H1 (cell line): ENCODE measurements around the gene PDGFB. TPM values are rescaled to one million over a fixed set of nuclear protein-coding genes. Genes with fewer than 3 reads are reported as not detected.

ENCODE experiments used
- CBX5 ChIP-seq: fragments of 300-800, 300-1000 bp; sonication (generic); IDR thresholded peaks from 2 replicates; pipeline ENCODE4 v1.7.1; 2016; ENCODE audit warnings: antibody characterized with exemption, low read length, low read depth
- CTBP2 ChIP-seq: IDR thresholded peaks from 2 replicates; pipeline ENCODE4 v1.7.0; 2011; ENCODE audit warnings: borderline replicate concordance, mild to moderate bottlenecking, moderate library complexity, mixed read lengths, low read length; ENCODE audit not compliant: insufficient read depth, insufficient read length
- GTF2F1 ChIP-seq: IDR thresholded peaks from 2 replicates; pipeline ENCODE4 v1.6.1; 2012; ENCODE audit warnings: low read depth, low read length, improper control_type of control experiment, borderline replicate concordance
- JUND ChIP-seq: IDR thresholded peaks from 2 replicates; pipeline ENCODE4 v1.6.1; 2011; ENCODE audit warnings: mild to moderate bottlenecking, improper control_type of control experiment, low read length
- KDM1A ChIP-seq: fragments of 200-600, 300-600 bp; sonication (generic); IDR thresholded peaks from 2 replicates; pipeline ENCODE4 v1.7.1; 2016; ENCODE audit warnings: mild to moderate bottlenecking, low read length, borderline replicate concordance
- PHF8 ChIP-seq: fragments of 200-600 bp; sonication (generic); conservative IDR thresholded peaks from 2 replicates; pipeline ENCODE4 v1.7.1; 2012; ENCODE audit warnings: low read depth, mild to moderate bottlenecking, inconsistent platforms, low read length, moderate library complexity
- POLR2A ChIP-seq, 2 experiments: IDR thresholded peaks; 1 replicate in 1 of 2; 2 replicates in 1 of 2; pipeline ENCODE4 v1.6.1; 2011; ENCODE audit warnings: low read depth in 2 of 2, low read length in 2 of 2, mild to moderate bottlenecking in 2 of 2; ENCODE audit errors: control extremely low read depth in 1 of 2
- POLR2AphosphoS5 ChIP-seq: IDR thresholded peaks from 2 replicates; pipeline ENCODE4 v1.6.1; 2011; ENCODE audit warnings: low read depth, low read length
- SAP30 ChIP-seq: fragments of 300-600 bp; sonication (generic); IDR thresholded peaks from 2 replicates; pipeline ENCODE4 v1.7.1; 2012; ENCODE audit warnings: low read length, moderate library complexity, mild to moderate bottlenecking, inconsistent platforms; ENCODE audit not compliant: insufficient read depth, insufficient replicate concordance
- SP1 ChIP-seq: IDR thresholded peaks from 2 replicates; pipeline ENCODE4 v1.6.1; 2011; ENCODE audit warnings: low read depth, low read length
- SP2 ChIP-seq: IDR thresholded peaks from 2 replicates; pipeline ENCODE4 v1.6.1; 2012; ENCODE audit warnings: mild to moderate bottlenecking, low read length, inconsistent platforms
- YY1 ChIP-seq: IDR thresholded peaks from 2 replicates; pipeline ENCODE4 v1.6.1; 2011; ENCODE audit warnings: low read depth, mild to moderate bottlenecking, low read length
- ZNF274 ChIP-seq: IDR thresholded peaks from 2 replicates; pipeline ENCODE4 v1.7.0; 2012; ENCODE audit warnings: low read length, borderline replicate concordance; ENCODE audit errors: extremely low read depth
- polyA plus RNA-seq, 7 experiments: library from polyadenylated mRNA; depleted of rRNA in 3 of 7; stranded (reverse) in 5 of 7; unstranded in 2 of 7; fragments of >200 nt in 5 of 7; fragments of 200-250 nt in 2 of 7; gene quantifications; 1 replicate in 5 of 7; 2 replicates in 1 of 7; 4 replicates in 1 of 7; pipeline versions ENCODE4 v1.2.1 to v1.2.3, GENCODE V29; 2011 to 2013; ENCODE audit warnings: missing spikeins in 2 of 7, mixed read lengths in 2 of 7
- total RNA-seq: library from RNA; stranded (reverse); fragmentation: NEBNext Ultra II Directional; extraction: Animal tissue kit (Norgen Biotek cat#: 25700); gene quantifications from 2 replicates; pipeline ENCODE4 v1.2.1, GENCODE V29; 2021
- TF ChIP-seq, protein P1 (sequence below), 3 experiments: IDR thresholded peaks; 1 replicate in 2 of 3; 2 replicates in 1 of 3; pipeline versions ENCODE4 v1.5.1 to v1.6.1; 2011; ENCODE audit warnings: low read length in 3 of 3, mild to moderate bottlenecking in 3 of 3, inconsistent platforms in 2 of 3, low read depth in 1 of 3, moderate library complexity in 1 of 3; ENCODE audit not compliant: insufficient read depth in 1 of 3; ENCODE audit errors: control extremely low read depth in 1 of 3
- TF ChIP-seq, protein P2 (sequence below): IDR thresholded peaks from 2 replicates; pipeline ENCODE4 v1.6.1; 2012; ENCODE audit warnings: low read length, inconsistent platforms
- TF ChIP-seq, protein P3 (sequence below): IDR thresholded peaks from 2 replicates; pipeline ENCODE4 v1.6.1; 2012; ENCODE audit warnings: inconsistent platforms

The PDGFB gene
- total and polyA plus RNA-seq, 2 of the 8 experiments (the other 6 are each of a cell fraction or from before 2014, with no cell fraction given), result 3.9 to 8.5 TPM

DNA sequence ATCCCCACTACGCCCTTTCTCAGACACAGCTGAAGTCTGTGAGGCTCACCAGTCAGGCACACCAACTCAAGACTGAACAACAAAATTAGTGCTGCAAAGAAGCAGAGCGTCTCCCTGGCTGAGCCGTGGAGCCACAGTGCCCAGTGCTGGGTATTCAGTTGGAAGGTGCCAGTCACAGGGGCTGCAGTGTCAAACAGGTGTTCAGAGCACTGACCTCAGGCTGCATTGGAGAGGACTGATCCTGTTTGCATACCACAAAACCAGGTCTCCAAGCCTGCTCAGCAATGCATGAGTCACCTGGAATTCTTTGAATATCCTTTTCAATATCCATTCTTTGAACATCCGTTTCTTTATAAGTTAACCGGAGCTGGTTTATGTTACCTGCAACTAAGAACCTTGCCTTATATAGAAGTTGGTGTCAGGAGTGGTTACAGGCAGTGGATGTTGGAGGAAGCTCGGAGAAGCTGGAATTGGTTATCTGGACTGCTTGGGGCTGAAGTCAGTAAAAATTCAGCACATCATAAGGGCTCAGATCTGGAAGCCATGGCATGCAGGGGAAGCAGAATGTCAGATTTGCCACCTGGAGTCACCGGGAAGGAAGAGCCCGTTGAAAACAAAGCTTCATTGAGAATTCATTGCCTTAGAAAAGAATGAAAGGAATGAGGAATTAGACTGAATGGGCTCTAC is 30.3 kb downstream of the PDGFB start (continued):
- TF ChIP-seq, protein P1, sequence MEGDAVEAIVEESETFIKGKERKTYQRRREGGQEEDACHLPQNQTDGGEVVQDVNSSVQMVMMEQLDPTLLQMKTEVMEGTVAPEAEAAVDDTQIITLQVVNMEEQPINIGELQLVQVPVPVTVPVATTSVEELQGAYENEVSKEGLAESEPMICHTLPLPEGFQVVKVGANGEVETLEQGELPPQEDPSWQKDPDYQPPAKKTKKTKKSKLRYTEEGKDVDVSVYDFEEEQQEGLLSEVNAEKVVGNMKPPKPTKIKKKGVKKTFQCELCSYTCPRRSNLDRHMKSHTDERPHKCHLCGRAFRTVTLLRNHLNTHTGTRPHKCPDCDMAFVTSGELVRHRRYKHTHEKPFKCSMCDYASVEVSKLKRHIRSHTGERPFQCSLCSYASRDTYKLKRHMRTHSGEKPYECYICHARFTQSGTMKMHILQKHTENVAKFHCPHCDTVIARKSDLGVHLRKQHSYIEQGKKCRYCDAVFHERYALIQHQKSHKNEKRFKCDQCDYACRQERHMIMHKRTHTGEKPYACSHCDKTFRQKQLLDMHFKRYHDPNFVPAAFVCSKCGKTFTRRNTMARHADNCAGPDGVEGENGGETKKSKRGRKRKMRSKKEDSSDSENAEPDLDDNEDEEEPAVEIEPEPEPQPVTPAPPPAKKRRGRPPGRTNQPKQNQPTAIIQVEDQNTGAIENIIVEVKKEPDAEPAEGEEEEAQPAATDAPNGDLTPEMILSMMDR (IDR thresholded peaks at IDR 0.05; ENCODE audit: control extremely low read depth in 1 of 3, insufficient read depth in 1 of 3, low read depth in 1 of 3, low read length in 3 of 3), result no peak
- TF ChIP-seq CBX5 (no peak), GTF2F1 (no peak), POLR2AphosphoS5 (peak; percentile 87), SP2 (no peak), ZNF274 (no peak), SP1 (peak; percentile 21; the same call in 1 of the 2 replicates), PHF8 (no peak), KDM1A (no peak), CTBP2 (no peak), POLR2A (IDR thresholded peaks at IDR 0.05; ENCODE audit: control extremely low read depth in 1 of 2, low read depth in 2 of 2, low read length in 2 of 2) (peak; percentile 36 to 73), SAP30 (no peak), JUND (peak; percentile 93), YY1 (peak; percentile 9; the same call in 1 of the 2 replicates)
- TF ChIP-seq, protein P2, sequence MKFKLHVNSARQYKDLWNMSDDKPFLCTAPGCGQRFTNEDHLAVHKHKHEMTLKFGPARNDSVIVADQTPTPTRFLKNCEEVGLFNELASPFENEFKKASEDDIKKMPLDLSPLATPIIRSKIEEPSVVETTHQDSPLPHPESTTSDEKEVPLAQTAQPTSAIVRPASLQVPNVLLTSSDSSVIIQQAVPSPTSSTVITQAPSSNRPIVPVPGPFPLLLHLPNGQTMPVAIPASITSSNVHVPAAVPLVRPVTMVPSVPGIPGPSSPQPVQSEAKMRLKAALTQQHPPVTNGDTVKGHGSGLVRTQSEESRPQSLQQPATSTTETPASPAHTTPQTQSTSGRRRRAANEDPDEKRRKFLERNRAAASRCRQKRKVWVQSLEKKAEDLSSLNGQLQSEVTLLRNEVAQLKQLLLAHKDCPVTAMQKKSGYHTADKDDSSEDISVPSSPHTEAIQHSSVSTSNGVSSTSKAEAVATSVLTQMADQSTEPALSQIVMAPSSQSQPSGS, result no peak; the same call in 1 of the 2 replicates
- TF ChIP-seq, protein P3, sequence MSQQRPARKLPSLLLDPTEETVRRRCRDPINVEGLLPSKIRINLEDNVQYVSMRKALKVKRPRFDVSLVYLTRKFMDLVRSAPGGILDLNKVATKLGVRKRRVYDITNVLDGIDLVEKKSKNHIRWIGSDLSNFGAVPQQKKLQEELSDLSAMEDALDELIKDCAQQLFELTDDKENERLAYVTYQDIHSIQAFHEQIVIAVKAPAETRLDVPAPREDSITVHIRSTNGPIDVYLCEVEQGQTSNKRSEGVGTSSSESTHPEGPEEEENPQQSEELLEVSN, result no peak
